Endodermal cell (in vitro differentiated cells): ENCODE measurements around the gene PPFIA3. TPM values are rescaled to one million over a fixed set of nuclear protein-coding genes. Genes with fewer than 3 reads are reported as not detected.

Experiments
- DNase-seq: peaks from one replicate; pipeline ENCODE4 v3.0.0-alpha.2; 2017
- H3K27ac ChIP-seq: 2 replicates; pipeline ENCODE4 v1.5.1; 2013; ENCODE audit warnings: mild to moderate bottlenecking, low read depth, low read length, moderate library complexity
- H3K27me3 ChIP-seq: 2 replicates; pipeline ENCODE4 v1.6.1; 2013; ENCODE audit warnings: mild to moderate bottlenecking, low read length, moderate library complexity; ENCODE audit not compliant: insufficient read depth, control insufficient read depth, poor library complexity, severe bottlenecking
- H3K36me3 ChIP-seq: 2 replicates; pipeline ENCODE4 v1.7.0; 2013; ENCODE audit warnings: mild to moderate bottlenecking, low read length, moderate library complexity; ENCODE audit not compliant: control insufficient read depth, insufficient read depth
- H3K4me1 ChIP-seq: one replicate; pipeline ENCODE4 v1.7.0; 2013; ENCODE audit warnings: low read length; ENCODE audit not compliant: control insufficient read depth, insufficient read depth
- H3K4me3 ChIP-seq: 2 replicates; pipeline ENCODE4 v1.5.1; 2013; ENCODE audit warnings: mild to moderate bottlenecking, low read length, moderate library complexity
- H3K9ac ChIP-seq: 2 replicates; pipeline ENCODE4 v1.6.1; 2013; ENCODE audit warnings: mild to moderate bottlenecking, low read length, moderate library complexity; ENCODE audit not compliant: poor library complexity, severe bottlenecking; ENCODE audit errors: extremely low read depth
- H3K9me3 ChIP-seq: 2 replicates; pipeline ENCODE4 v1.6.1; 2013; ENCODE audit warnings: mild to moderate bottlenecking, low read length, moderate library complexity; ENCODE audit not compliant: control insufficient read depth
- H3K27ac Mint-ChIP-seq: 2 replicates; pipeline ENCODE4 v1.8.0; 2020; ENCODE audit warnings: mixed read lengths
- H3K27me3 Mint-ChIP-seq: 2 replicates; pipeline ENCODE4 v1.8.0; 2021; ENCODE audit warnings: mild to moderate bottlenecking, mixed read lengths; ENCODE audit not compliant: insufficient read depth
- H3K36me3 Mint-ChIP-seq: 2 replicates; pipeline ENCODE4 v1.8.0; 2020; ENCODE audit warnings: low read depth, mixed read lengths
- H3K4me1 Mint-ChIP-seq: 2 replicates; pipeline ENCODE4 v1.8.0; 2020; ENCODE audit warnings: mixed read lengths
- H3K4me3 Mint-ChIP-seq: 2 replicates; pipeline ENCODE4 v1.8.0; 2020; ENCODE audit warnings: mild to moderate bottlenecking, moderate library complexity, mixed read lengths
- H3K9me3 Mint-ChIP-seq: 2 replicates; pipeline ENCODE4 v1.8.0; 2020; ENCODE audit warnings: mild to moderate bottlenecking, mixed read lengths
- CTCF ChIP-seq: fragments of 200-600 bp; sonication (generic); conservative IDR thresholded peaks from 2 replicates; pipeline ENCODE4 v1.5.0; 2021; ENCODE audit warnings: antibody characterized with exemption, mild to moderate bottlenecking
- WGBS, 2 experiments: methylation state at CpG; one replicate each; pipeline versions ENCODE4 v1.1.5 to v1.1.7; 2013; ENCODE audit warnings: missing lambda C conversion rate in 2 of 2, mixed read lengths in 1 of 2; ENCODE audit not compliant: insufficient coverage in 1 of 2, insufficient read length in 1 of 2; 5-methylcytosine and 5-hydroxymethylcytosine counted together
- total RNA-seq, 2 donors: library from RNA; stranded (reverse); fragmentation: NEBNext Ultra II Directional in 1 of 2; extraction: Animal tissue kit (Norgen Biotek cat#: 25700) in 1 of 2; gene quantifications; 2 replicates in 1 of 2; 3 replicates in 1 of 2; pipeline ENCODE4 v1.2.1, GENCODE V29; 2021

The PPFIA3 gene
- total RNA-seq, 2 donors from 2014 or later = 7.4 to 16.5 TPM

GRCh38 chr19:49127674-49128544 is 8.6 kb downstream of the PPFIA3 start:
- Mint-ChIP-seq H3K27me3 (peaks cover 51% of the 10 kb centered on the region), H3K36me3 (no peaks in the 10 kb centered on the region), H3K4me3 (peak overlapping the region; percentile 44), H3K4me1 (peaks cover 5% of the 10 kb centered on the region), H3K9me3 (no peaks in the 10 kb centered on the region), H3K27ac (peak overlapping the region; percentile 75)
- DNase-seq = peak; percentile 99
- peak; percentile 34 for TF ChIP-seq CTCF
- no peaks in the 10 kb centered on the region for H3K36me3 ChIP-seq
- no peak overlapping the region for H3K9ac ChIP-seq
- H3K27ac ChIP-seq = no peak overlapping the region
- no peaks in the 10 kb centered on the region for H3K4me1 ChIP-seq
- H3K4me3 ChIP-seq = peak overlapping the region; percentile 83
- no peaks in the 10 kb centered on the region for H3K27me3 ChIP-seq
- 5 to 11% methylated on average over 18 to 62 of the region's 63 CpGs for WGBS, 2 experiments
- H3K9me3 ChIP-seq = no peaks in the 10 kb centered on the region

- no peaks in the 10 kb centered on the region for H3K4me1 ChIP-seq
- H3K27ac ChIP-seq = no peak overlapping the region
- Mint-ChIP-seq H3K4me3 (peak overlapping the region; percentile 44), H3K36me3 (no peaks in the 10 kb centered on the region), H3K27me3 (peaks cover 45% of the 10 kb centered on the region), H3K9me3 (no peaks in the 10 kb centered on the region), H3K27ac (no peak overlapping the region), H3K4me1 (peaks cover 5% of the 10 kb centered on the region)
- 70 to 79% methylated on average over 8 to 15 of the region's 15 CpGs for WGBS, 2 experiments
- no peak overlapping the region for H3K9ac ChIP-seq
- H3K9me3 ChIP-seq = no peaks in the 10 kb centered on the region
- TF ChIP-seq CTCF = no peak
- H3K4me3 ChIP-seq = peak overlapping the region; percentile 83
- DNase-seq = no peak
- no peaks in the 10 kb centered on the region for H3K36me3 ChIP-seq
- no peaks in the 10 kb centered on the region for H3K27me3 ChIP-seq
These were observed 9.3 kb downstream of the PPFIA3 start for GRCh38 chr19:49128545-49129237.

- no peak overlapping the region for H3K27ac Mint-ChIP-seq
- peaks cover 46% of the 10 kb centered on the region for H3K27me3 Mint-ChIP-seq
- DNase-seq = peak; percentile 83
- Histone ChIP-seq H3K4me3 (no peak overlapping the region), H3K36me3 (no peaks in the 10 kb centered on the region), H3K27me3 (no peaks in the 10 kb centered on the region), H3K9me3 (no peaks in the 10 kb centered on the region), H3K9ac (no peak overlapping the region), H3K27ac (no peak overlapping the region), H3K4me1 (no peaks in the 10 kb centered on the region)
- no peak for TF ChIP-seq CTCF
- no peaks in the 10 kb centered on the region for H3K9me3 Mint-ChIP-seq
- no peak overlapping the region for H3K4me3 Mint-ChIP-seq
- no peaks in the 10 kb centered on the region for H3K36me3 Mint-ChIP-seq
- H3K4me1 Mint-ChIP-seq = peaks cover 5% of the 10 kb centered on the region
- 70 to 77% methylated on average over 8 to 16 of the region's 16 CpGs for WGBS, 2 experiments
These were observed 9.9 kb downstream of the PPFIA3 start for GRCh38 chr19:49129238-49129583.
